ENCODE data around the gene SLC4A4.

Gene SLC4A4

DNA sequence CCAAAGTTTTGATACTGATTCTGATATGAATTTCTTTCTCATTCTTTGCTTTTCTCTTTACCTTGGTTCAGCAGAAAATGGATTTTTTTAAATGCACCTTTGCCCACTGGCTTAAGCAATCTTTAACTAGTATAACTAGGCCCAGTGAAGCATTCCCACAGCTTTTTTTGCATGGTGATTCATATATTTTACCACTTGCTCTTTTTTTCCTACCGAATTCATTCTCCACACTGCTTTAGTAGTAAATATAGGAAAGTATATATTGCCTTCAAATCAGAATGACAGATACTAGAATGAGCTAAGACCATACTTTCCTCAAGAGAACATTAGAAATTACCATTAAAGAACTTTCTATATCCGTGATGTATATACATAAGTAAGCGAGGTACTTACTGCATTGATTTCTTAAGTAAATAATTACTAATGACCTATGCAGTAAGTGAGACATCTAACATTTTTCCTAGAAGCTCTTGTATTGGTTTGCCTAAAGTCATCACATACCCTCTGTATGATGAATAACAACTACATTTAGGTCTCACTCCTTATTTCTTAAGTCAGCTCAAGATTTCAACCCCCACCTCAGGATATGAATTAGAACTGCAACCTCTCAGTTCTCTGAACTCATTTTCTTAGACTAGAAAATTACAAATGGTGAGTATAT is 44.2 kb downstream of the SLC4A4 start:
- TF ChIP-seq, protein P1, sequence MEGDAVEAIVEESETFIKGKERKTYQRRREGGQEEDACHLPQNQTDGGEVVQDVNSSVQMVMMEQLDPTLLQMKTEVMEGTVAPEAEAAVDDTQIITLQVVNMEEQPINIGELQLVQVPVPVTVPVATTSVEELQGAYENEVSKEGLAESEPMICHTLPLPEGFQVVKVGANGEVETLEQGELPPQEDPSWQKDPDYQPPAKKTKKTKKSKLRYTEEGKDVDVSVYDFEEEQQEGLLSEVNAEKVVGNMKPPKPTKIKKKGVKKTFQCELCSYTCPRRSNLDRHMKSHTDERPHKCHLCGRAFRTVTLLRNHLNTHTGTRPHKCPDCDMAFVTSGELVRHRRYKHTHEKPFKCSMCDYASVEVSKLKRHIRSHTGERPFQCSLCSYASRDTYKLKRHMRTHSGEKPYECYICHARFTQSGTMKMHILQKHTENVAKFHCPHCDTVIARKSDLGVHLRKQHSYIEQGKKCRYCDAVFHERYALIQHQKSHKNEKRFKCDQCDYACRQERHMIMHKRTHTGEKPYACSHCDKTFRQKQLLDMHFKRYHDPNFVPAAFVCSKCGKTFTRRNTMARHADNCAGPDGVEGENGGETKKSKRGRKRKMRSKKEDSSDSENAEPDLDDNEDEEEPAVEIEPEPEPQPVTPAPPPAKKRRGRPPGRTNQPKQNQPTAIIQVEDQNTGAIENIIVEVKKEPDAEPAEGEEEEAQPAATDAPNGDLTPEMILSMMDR (IDR thresholded peaks at IDR 0.05; ENCODE audit: insufficient read depth, low read depth, low read length, missing control alignments), result no peak
- H3K4me3 ChIP-seq (ENCODE audit: low read length), result no peak overlapping the region
- no peak for DNase-seq (ENCODE audit: low read depth)

DNA sequence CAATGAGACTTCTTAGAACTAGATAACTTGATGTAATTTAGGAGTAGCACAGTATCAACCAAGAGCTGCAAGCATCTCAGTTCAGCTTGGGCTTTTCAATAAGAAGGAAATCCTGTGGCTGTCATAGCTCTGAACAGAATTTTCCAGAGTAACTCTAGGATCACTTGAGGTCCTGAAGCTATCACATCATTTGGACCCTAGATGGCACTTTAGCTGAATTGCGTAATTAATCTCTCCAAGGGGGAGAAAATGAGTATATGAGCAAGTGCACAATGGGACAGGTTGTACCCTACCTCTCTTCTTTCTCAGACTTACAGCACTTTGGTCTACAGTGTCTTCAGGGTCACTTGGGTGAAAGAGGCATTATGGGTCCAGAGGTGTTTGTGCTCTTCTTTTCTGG is 45.2 kb downstream of the SLC4A4 start:
- TF ChIP-seq, protein P1 (IDR thresholded peaks at IDR 0.05; ENCODE audit: insufficient read depth, low read depth, low read length, missing control alignments), result no peak
- no peak overlapping the region for H3K4me3 ChIP-seq (ENCODE audit: low read length)
- no peak for DNase-seq (ENCODE audit: low read depth)

DNA sequence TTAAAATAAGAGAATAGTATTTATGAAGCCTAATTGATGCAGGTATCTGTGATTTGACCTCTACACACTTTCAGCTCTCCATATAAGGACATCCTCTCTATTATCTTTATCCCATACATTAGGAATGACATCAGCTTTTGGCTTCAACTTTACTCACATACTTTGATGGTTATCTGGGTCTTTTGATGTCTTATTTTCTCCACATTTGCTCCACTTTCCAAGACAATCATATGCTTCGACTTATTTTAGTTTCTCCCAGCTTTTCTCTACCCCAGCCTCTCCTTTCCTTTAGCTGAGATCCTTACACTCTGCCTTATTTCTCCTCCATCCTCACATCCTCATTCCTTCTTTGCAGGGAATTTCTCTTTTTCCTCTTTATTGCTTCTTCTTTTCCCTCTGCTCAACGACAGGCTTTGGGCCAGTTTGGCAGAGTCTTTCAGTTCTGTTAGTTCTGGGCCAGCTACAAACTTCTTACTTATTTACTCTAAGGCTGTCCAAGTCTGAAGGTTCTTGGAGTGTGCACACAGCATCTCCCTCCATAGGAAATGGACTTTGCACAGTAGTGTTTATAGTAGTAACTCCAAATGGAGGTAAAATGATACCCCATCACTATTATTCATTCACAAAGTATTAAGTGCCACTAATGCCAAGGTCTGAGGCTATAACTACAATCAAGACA is 50.5 kb downstream of the SLC4A4 start:
- TF ChIP-seq, protein P1 (IDR thresholded peaks at IDR 0.05; ENCODE audit: insufficient read depth, low read depth, low read length, missing control alignments), result no peak
- DNase-seq (ENCODE audit: low read depth), result no peak
- no peak overlapping the region for H3K4me3 ChIP-seq (ENCODE audit: low read length)

DNA sequence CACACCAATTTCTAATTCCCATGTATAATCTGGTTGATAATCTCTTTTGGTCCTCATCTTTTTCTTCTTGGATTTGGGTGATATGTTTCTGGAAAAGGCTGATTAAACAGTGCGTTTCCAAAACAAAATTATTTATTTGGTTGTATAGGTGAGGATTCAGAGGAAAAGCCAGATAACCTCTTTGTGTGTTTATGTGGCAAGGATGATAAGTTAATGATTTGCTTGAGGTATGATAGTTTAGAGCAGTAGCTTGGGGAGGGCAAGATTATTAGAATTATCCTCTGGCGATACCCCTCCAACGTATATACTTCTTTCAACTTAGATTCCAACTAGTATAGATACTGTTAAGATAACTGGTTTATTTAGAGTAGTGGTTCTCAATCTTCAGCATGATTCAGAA is 53.3 kb downstream of the SLC4A4 start:
- DNase-seq (ENCODE audit: low read depth), result no peak
- TF ChIP-seq, protein P1 (IDR thresholded peaks at IDR 0.05; ENCODE audit: insufficient read depth, low read depth, low read length, missing control alignments), result no peak
- no peak overlapping the region for H3K4me3 ChIP-seq (ENCODE audit: low read length)

DNA sequence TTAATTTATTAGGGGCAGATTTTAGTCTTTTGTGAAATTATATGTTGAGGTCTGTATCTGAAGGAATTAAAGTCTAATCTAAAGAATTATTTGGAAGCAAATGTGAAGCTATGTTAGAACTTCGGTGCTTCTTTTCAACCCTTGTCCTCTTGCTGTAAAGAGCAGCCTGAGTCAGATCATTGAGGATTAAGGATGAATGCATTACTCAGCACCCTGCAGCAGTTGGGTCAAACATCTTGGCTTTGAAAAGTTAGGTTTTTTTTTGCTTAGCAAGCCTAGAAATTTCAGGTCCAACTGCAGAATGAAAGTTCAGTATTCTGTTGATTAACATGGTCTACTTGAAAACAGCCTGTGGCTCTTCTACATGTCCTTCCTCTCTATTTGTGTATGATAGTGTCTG is 57.6 kb downstream of the SLC4A4 start:
- TF ChIP-seq, protein P1 (IDR thresholded peaks at IDR 0.05; ENCODE audit: insufficient read depth, low read depth, low read length, missing control alignments), result no peak
- H3K4me3 ChIP-seq (ENCODE audit: low read length), result no peak overlapping the region
- peak; percentile 63 for DNase-seq (ENCODE audit: low read depth)

DNA sequence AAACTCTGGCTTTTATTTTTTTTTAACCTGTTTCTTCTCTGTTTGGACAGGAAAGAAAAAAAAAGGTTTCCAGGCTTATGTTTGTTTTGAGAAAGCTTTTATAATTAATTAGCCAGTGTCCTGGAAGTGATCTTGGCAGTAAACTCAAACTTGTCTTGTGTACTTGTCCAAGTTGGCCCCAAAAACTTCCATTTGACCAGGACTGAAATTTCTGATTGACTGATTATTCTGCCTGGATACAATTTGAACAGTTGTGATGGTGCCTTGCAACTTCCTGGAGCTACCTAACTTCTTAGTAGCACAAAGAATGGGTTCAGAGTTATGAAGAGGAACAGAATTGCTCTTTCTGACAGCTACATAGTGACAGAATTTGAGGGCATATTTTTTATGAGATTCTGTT is 62.0 kb downstream of the SLC4A4 start:
- no peak overlapping the region for H3K4me3 ChIP-seq (ENCODE audit: low read length)
- DNase-seq (ENCODE audit: low read depth), result no peak
- TF ChIP-seq, protein P1 (IDR thresholded peaks at IDR 0.05; ENCODE audit: insufficient read depth, low read depth, low read length, missing control alignments), result no peak

DNA sequence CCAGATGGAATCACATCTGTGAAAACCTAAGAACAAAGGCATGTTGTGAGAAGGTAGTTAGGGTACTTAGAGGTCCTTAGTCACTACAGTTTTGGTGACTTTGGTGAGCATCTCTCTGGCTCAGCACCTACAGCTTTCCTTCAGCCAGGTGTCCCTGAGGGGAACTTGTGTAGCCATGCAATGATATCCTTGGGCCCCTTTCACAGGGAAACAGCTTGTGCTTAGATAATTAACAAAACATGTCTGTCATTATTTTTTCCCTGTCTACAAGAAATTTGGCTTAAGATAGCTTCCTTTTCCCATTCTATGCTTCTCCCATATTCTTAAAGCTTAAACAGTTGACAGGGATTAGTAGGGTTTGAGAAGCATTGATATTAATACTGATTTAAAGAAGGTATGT is 63.8 kb downstream of the SLC4A4 start:
- no peak overlapping the region for H3K4me3 ChIP-seq (ENCODE audit: low read length)
- no peak for DNase-seq (ENCODE audit: low read depth)
- TF ChIP-seq, protein P1 (IDR thresholded peaks at IDR 0.05; ENCODE audit: insufficient read depth, low read depth, low read length, missing control alignments), result no peak
